ENCODE data around the gene GRM1.

Gene GRM1
- total RNA-seq, result 0 to 0.18 (median 0.04) reads per million in 4 experiments

- no peak for DNase-seq
Measured at GRCh38 chr6:146028851-146029572, at the start of gene GRM1. TSS of gene GRM1 (plus strand) at chr6:146029062. CDS start at chr6:146029518, 456 bp downstream.

GRCh38 chr6:146009338-146009737 lies 19.5 kb upstream of the GRM1 start:
- DNase-seq, result no peak

GRCh38 chr6:146014233-146014632 lies 14.6 kb upstream of the GRM1 start:
- no peak for DNase-seq

GRCh38 chr6:146017672-146018071 lies 11.2 kb upstream of the GRM1 start:
- no peak for DNase-seq

GRCh38 chr6:146026873-146027272 lies 2.0 kb upstream of the GRM1 start:
- no peak for DNase-seq

- DNase-seq, result no peak
Measured at GRCh38 chr6:146027586-146028251, 1.1 kb upstream of the GRM1 start.

GRCh38 chr6:146028252-146028795 lies 538 bp upstream of the GRM1 start:
- DNase-seq, result no peak

- DNase-seq, result no peak
Measured at GRCh38 chr6:146029573-146030184, 817 bp downstream of the GRM1 start.

GRCh38 chr6:146032387-146032786 lies 3.5 kb downstream of the GRM1 start:
- no peak for DNase-seq

GRCh38 chr6:146040360-146040759 lies 11.5 kb downstream of the GRM1 start:
- DNase-seq, result no peak

GRCh38 chr6:146041282-146041681 lies 12.4 kb downstream of the GRM1 start:
- DNase-seq, result no peak

- DNase-seq, result no peak
Measured at GRCh38 chr6:146047371-146047770, 18.5 kb downstream of the GRM1 start.

- no peak for DNase-seq
Measured at GRCh38 chr6:146050168-146050567, 21.3 kb downstream of the GRM1 start.

- DNase-seq, result no peak
Measured at GRCh38 chr6:146056506-146056905, 27.6 kb downstream of the GRM1 start.

- DNase-seq, result no peak
Measured at GRCh38 chr6:146065690-146066089, 36.8 kb downstream of the GRM1 start.

GRCh38 chr6:146066506-146066905 lies 37.6 kb downstream of the GRM1 start:
- DNase-seq, result no peak

- DNase-seq, result no peak
Measured at GRCh38 chr6:146071781-146072180, 42.9 kb downstream of the GRM1 start.

- DNase-seq, result no peak
Measured at GRCh38 chr6:146077992-146078391, 49.1 kb downstream of the GRM1 start.

GRCh38 chr6:146087386-146087785 lies 58.5 kb downstream of the GRM1 start:
- no peak for DNase-seq

- no peak for DNase-seq
Measured at GRCh38 chr6:146090474-146090873, 61.6 kb downstream of the GRM1 start.

- no peak for DNase-seq
Measured at GRCh38 chr6:146092961-146093686, 64.3 kb downstream of the GRM1 start.

GRCh38 chr6:146095481-146095880 lies 66.6 kb downstream of the GRM1 start:
- no peak for DNase-seq

- no peak for DNase-seq
Measured at GRCh38 chr6:146097586-146097985, 68.7 kb downstream of the GRM1 start.
